Uterus (tissue), 4 donors: ENCODE results near the gene ACOT7. TPM values are rescaled to one million over a fixed set of nuclear protein-coding genes. Genes with fewer than 3 reads are reported as not detected.
"Not testable (repeated sequence)": the region's sequence is repeated elsewhere in the genome, so short reads cannot be mapped to it uniquely, and the experiment has no call there.

Source experiments
- DNase-seq, 2 donors: peaks; one replicate each; pipeline ENCODE4 v3.0.0-alpha.2; 2019 to 2020
- H3K27ac ChIP-seq, 2 donors: fragments of 200-600 bp; sonication (generic); 1 replicate in 1 of 2; 2 replicates in 1 of 2; pipeline ENCODE4 v1.5.1; 2016 to 2018
- H3K27me3 ChIP-seq, 2 donors: fragments of 200-600 bp; sonication (generic); one replicate each; pipeline ENCODE4 v1.5.1; 2018 to 2019; ENCODE audit warnings: control low read depth in 1 of 2
- H3K36me3 ChIP-seq, 2 donors: fragments of 200-600 bp; sonication (generic); one replicate each; pipeline ENCODE4 v1.5.1; 2019; ENCODE audit warnings: control low read depth in 1 of 2
- H3K4me1 ChIP-seq, 2 donors: fragments of 200-600 bp; sonication (generic); one replicate each; pipeline ENCODE4 v1.5.1; 2018 to 2019; ENCODE audit warnings: control low read depth in 1 of 2
- H3K4me3 ChIP-seq, 2 donors: fragments of 200-600 bp; sonication (generic); 1 replicate in 1 of 2; 2 replicates in 1 of 2; pipeline ENCODE4 v1.5.1; 2018 to 2019; ENCODE audit warnings: mild to moderate bottlenecking in 1 of 2
- H3K9me3 ChIP-seq, 2 donors: fragments of 200-600 bp; sonication (generic); one replicate each; pipeline ENCODE4 v1.5.1; 2019; ENCODE audit warnings: control low read depth in 1 of 2
- POLR2A ChIP-seq, 2 donors: fragments of 450-650 bp; IDR thresholded peaks; one replicate each; pipeline ENCODE4 v1.6.1; 2016; ENCODE audit warnings: antibody characterized with exemption in 2 of 2, mild to moderate bottlenecking in 1 of 2, moderate library complexity in 1 of 2
- intact Hi-C: fragments of 100-400 bp; cut with DNase I; formaldehyde crosslinking; loops from one replicate; pipeline ENCODE4 v1.15.1; 2023; ENCODE audit warnings: low total_unique reads
- total RNA-seq, 4 donors: library from RNA; depleted of rRNA in 3 of 4; stranded (reverse); fragments of >200 nt in 3 of 4; gene quantifications; one replicate each; pipeline versions ENCODE4 v1.1.0 to v1.2.4, GENCODE V29; 2014 to 2023
- TF ChIP-seq, protein P1 (sequence below), 4 experiments: fragments of 200-600 bp in 2 of 4; fragments of 450-650 bp in 2 of 4; sonication (generic) in 2 of 4; IDR thresholded peaks; one replicate each; pipeline ENCODE4 v1.5.1; 2016 to 2019; ENCODE audit warnings: antibody characterized with exemption in 4 of 4, mild to moderate bottlenecking in 2 of 4, moderate library complexity in 1 of 4
- donor health status: DM: yes; HTN: yes; CAD: no.

ACOT7 gene
- total RNA-seq, 4 donors from 2014 or later: 7.4 to 27.6 (median 12.4) TPM

- DNase-seq: no peak
- Histone ChIP-seq H3K4me3 (no peak overlapping the region), H3K9me3 (no peaks in the 10 kb centered on the region), H3K27ac (no peak overlapping the region), H3K4me1 (no peaks in the 10 kb centered on the region), H3K36me3 (no peaks in the 10 kb centered on the region), H3K27me3 (no peaks in the 10 kb centered on the region)
- intact Hi-C loops: no loop called here
- no peak for TF ChIP-seq POLR2A (IDR thresholded peaks at IDR 0.05)
- TF ChIP-seq, protein P1, sequence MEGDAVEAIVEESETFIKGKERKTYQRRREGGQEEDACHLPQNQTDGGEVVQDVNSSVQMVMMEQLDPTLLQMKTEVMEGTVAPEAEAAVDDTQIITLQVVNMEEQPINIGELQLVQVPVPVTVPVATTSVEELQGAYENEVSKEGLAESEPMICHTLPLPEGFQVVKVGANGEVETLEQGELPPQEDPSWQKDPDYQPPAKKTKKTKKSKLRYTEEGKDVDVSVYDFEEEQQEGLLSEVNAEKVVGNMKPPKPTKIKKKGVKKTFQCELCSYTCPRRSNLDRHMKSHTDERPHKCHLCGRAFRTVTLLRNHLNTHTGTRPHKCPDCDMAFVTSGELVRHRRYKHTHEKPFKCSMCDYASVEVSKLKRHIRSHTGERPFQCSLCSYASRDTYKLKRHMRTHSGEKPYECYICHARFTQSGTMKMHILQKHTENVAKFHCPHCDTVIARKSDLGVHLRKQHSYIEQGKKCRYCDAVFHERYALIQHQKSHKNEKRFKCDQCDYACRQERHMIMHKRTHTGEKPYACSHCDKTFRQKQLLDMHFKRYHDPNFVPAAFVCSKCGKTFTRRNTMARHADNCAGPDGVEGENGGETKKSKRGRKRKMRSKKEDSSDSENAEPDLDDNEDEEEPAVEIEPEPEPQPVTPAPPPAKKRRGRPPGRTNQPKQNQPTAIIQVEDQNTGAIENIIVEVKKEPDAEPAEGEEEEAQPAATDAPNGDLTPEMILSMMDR (IDR thresholded peaks at IDR 0.05): no peak
Measured at GRCh38 chr1:6373961-6374720, 19.4 kb downstream of the ACOT7 start.

DNA sequence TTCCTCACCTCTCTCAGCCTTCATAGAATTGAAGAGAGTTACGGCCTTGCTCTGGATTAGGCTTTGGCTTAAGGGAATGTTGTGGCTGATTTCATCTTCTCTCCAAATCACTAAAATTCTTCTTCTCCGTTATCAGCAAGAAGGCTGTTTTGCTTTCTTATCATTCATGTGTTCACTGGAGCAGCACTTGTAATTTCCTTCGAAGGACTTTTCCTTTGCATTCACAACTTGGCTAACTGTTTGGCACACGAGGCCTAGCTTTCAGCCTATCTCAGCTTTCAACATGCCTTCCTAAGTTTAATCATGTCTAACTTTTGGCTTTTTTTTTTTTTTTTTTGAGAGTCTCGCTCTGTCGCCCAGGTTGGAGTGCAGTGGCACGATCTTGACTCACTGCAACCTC, 21.3 kb downstream of the ACOT7 start:
- H3K27ac ChIP-seq, H3K27me3 ChIP-seq, DNase-seq, intact Hi-C loops, H3K4me3 ChIP-seq, H3K36me3 ChIP-seq, H3K4me1 ChIP-seq, H3K9me3 ChIP-seq: not testable (repeated sequence)

DNA sequence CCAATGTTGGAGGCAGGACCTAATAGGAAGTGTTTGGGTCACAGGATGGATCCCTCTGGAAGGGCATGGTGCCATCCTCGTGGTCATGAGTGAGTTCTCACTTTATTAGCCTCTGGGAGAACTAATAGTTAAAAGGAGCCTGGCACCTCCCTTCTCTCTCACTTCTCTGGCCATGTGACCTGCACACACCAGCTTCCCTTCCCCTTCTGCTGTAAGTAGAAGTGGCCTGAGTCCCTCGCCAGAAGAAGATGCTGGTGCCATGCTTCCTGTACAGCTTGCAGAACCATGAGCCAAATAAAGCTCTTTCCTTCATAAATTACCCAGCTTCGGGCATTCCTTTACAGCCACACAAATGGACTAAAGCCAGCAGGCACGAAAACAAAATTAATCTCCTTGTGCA, 23.6 kb downstream of the ACOT7 start:
- H3K27ac ChIP-seq: no peak overlapping the region
- H3K9me3 ChIP-seq: no peaks in the 10 kb centered on the region
- intact Hi-C loops: no loop called here
- DNase-seq: no peak
- no peaks in the 10 kb centered on the region for H3K36me3 ChIP-seq
- no peaks in the 10 kb centered on the region for H3K4me1 ChIP-seq
- H3K27me3 ChIP-seq: no peaks in the 10 kb centered on the region
- no peak for TF ChIP-seq POLR2A (IDR thresholded peaks at IDR 0.05)
- TF ChIP-seq, protein P1 (IDR thresholded peaks at IDR 0.05): no peak
- H3K4me3 ChIP-seq: no peak overlapping the region

GRCh38 chr1:6367381-6368012, 26.1 kb downstream of the ACOT7 start:
- Histone ChIP-seq H3K4me1 (no peaks in the 10 kb centered on the region), H3K9me3 (no peaks in the 10 kb centered on the region), H3K27ac (no peak overlapping the region), H3K4me3 (no peak overlapping the region), H3K27me3 (no peaks in the 10 kb centered on the region), H3K36me3 (no peaks in the 10 kb centered on the region)
- no peak for DNase-seq
- no peak for TF ChIP-seq POLR2A (IDR thresholded peaks at IDR 0.05)
- TF ChIP-seq, protein P1 (IDR thresholded peaks at IDR 0.05): no peak
- intact Hi-C loops: no loop called here

GRCh38 chr1:6365047-6365446, 28.5 kb downstream of the ACOT7 start:
- DNase-seq: no peak
- Histone ChIP-seq H3K36me3 (no peaks in the 10 kb centered on the region), H3K9me3 (no peaks in the 10 kb centered on the region), H3K4me3 (no peak overlapping the region), H3K27me3 (no peaks in the 10 kb centered on the region), H3K27ac (no peak overlapping the region), H3K4me1 (peaks cover 0 to 3% of the 10 kb centered on the region in 2 donors)
- intact Hi-C loops: no loop called here
- TF ChIP-seq POLR2A (IDR thresholded peaks at IDR 0.05): no peak
- TF ChIP-seq, protein P1 (IDR thresholded peaks at IDR 0.05): no peak
